Breast epithelium (tissue), 4 donors: Measurements from ENCODE around the gene MGAT5B. TPM values are rescaled to one million over a fixed set of nuclear protein-coding genes. Genes with fewer than 3 reads are reported as not detected.

Experiments
- DNase-seq, 2 donors: peaks; one replicate each; pipeline ENCODE4 v3.0.0-alpha.2; 2019; ENCODE audit warnings: low spot score in 2 of 2
- H3K27ac ChIP-seq, 2 donors: fragments of 200-600 bp; sonication (generic) in 1 of 2; one replicate each; pipeline ENCODE4 v1.5.1; 2016 to 2019; ENCODE audit warnings: mild to moderate bottlenecking in 1 of 2
- H3K27me3 ChIP-seq, 2 donors: fragments of 200-600 bp; sonication (generic) in 1 of 2; one replicate each; pipeline versions ENCODE4 v1.5.1 to v1.6.0; 2017 to 2019; ENCODE audit warnings: control low read depth in 1 of 2, mild to moderate bottlenecking in 1 of 2
- H3K36me3 ChIP-seq: fragments of 200-600 bp; one replicate; pipeline ENCODE4 v1.5.1; 2019
- H3K4me1 ChIP-seq, 2 donors: fragments of 200-600 bp; sonication (generic); one replicate each; pipeline ENCODE4 v1.5.1; 2016 to 2019; ENCODE audit warnings: control low read depth in 1 of 2
- H3K4me3 ChIP-seq, 3 donors: fragments of 200-600 bp; sonication (generic); 1 replicate in 2 of 3; 2 replicates in 1 of 3; pipeline ENCODE4 v1.5.1; 2016 to 2019; ENCODE audit warnings: mild to moderate bottlenecking in 3 of 3, moderate library complexity in 2 of 3
- H3K9me3 ChIP-seq, 2 donors: fragments of 200-600 bp; sonication (generic) in 1 of 2; one replicate each; pipeline ENCODE4 v1.5.1; 2016 to 2019; ENCODE audit warnings: control low read depth in 1 of 2
- CTCF ChIP-seq, 3 donors: fragments of 450-650 bp; IDR thresholded peaks; one replicate each; pipeline ENCODE4 v1.5.1; 2016 to 2017; ENCODE audit warnings: antibody characterized with exemption in 3 of 3, mild to moderate bottlenecking in 3 of 3, moderate library complexity in 3 of 3
- POLR2A ChIP-seq: fragments of 450-650 bp; IDR thresholded peaks from one replicate; pipeline ENCODE4 v1.6.1; 2016; ENCODE audit warnings: antibody characterized with exemption, mild to moderate bottlenecking, moderate library complexity
- POLR2AphosphoS5 ChIP-seq, 3 donors: sonication (generic); formaldehyde crosslinking; IDR thresholded peaks; one replicate each; pipeline ENCODE4 v1.6.1; 2017; ENCODE audit warnings: antibody characterized with exemption in 3 of 3
- intact Hi-C: fragments of 100-400 bp; cut with DNase I; formaldehyde crosslinking; loops from one replicate; pipeline ENCODE4 v1.15.1; 2023; ENCODE audit warnings: low total_unique reads
- total RNA-seq, 3 donors: library from RNA; depleted of rRNA; stranded (reverse); fragments of >200 nt; gene quantifications; one replicate each; pipeline ENCODE4 v1.1.0, GENCODE V29; 2016

The MGAT5B gene
- total RNA-seq, 3 donors from 2014 or later = 0.32 to 0.33 TPM; not detected in 1

- TF ChIP-seq POLR2AphosphoS5 (IDR thresholded peaks at IDR 0.05) = no peak
- no peak for TF ChIP-seq POLR2A
- no peak for TF ChIP-seq CTCF (IDR thresholded peaks at IDR 0.05)
- Histone ChIP-seq H3K4me3 (no peak overlapping the region), H3K36me3 (no peaks in the 10 kb centered on the region), H3K27me3 (no peaks in the 10 kb centered on the region), H3K4me1 (no peaks in the 10 kb centered on the region), H3K9me3 (peaks cover 3 to 9% of the 10 kb centered on the region in 2 donors), H3K27ac (no peak overlapping the region)
- intact Hi-C loops = loop anchor here (10.0 kb wide), 1 partner anchor 1661 kb away; no protein-coding TSS in a partner anchor
- no peak for DNase-seq
Measured at GRCh38 chr17:76893623-76894334, 25.6 kb downstream of the MGAT5B start.

- no peaks in the 10 kb centered on the region for H3K27me3 ChIP-seq
- no peak for TF ChIP-seq POLR2A
- no peak for TF ChIP-seq POLR2AphosphoS5 (IDR thresholded peaks at IDR 0.05)
- TF ChIP-seq CTCF (IDR thresholded peaks at IDR 0.05) = no peak
- no peaks in the 10 kb centered on the region for H3K4me1 ChIP-seq
- intact Hi-C loops = loop anchor here (10.0 kb wide), 1 partner anchor 1660 kb away; no protein-coding TSS in a partner anchor
- no peaks in the 10 kb centered on the region for H3K36me3 ChIP-seq
- DNase-seq = no peak
- no peak overlapping the region for H3K4me3 ChIP-seq
- H3K27ac ChIP-seq = no peak overlapping the region
- H3K9me3 ChIP-seq = peaks cover 3 to 9% of the 10 kb centered on the region in 2 donors
Measured at GRCh38 chr17:76894842-76895241, 26.6 kb downstream of the MGAT5B start.

GRCh38 chr17:76897023-76897422 lies 28.8 kb downstream of the MGAT5B start:
- intact Hi-C loops = loop anchor here (10.0 kb wide), 1 partner anchor 1658 kb away; no protein-coding TSS in a partner anchor
- Histone ChIP-seq H3K36me3 (no peaks in the 10 kb centered on the region), H3K27ac (no peak overlapping the region), H3K4me1 (no peaks in the 10 kb centered on the region), H3K27me3 (no peaks in the 10 kb centered on the region), H3K9me3 (peaks cover 3 to 9% of the 10 kb centered on the region in 2 donors), H3K4me3 (no peak overlapping the region)
- no peak for DNase-seq
- TF ChIP-seq CTCF (IDR thresholded peaks at IDR 0.05) = no peak
- TF ChIP-seq POLR2AphosphoS5 (IDR thresholded peaks at IDR 0.05) = no peak
- no peak for TF ChIP-seq POLR2A

- intact Hi-C loops = loop anchor here (10.0 kb wide), 1 partner anchor 1655 kb away; no protein-coding TSS in a partner anchor
- H3K36me3 ChIP-seq = no peaks in the 10 kb centered on the region
- peaks cover 3 to 9% of the 10 kb centered on the region in 2 donors for H3K9me3 ChIP-seq
- H3K27me3 ChIP-seq = no peaks in the 10 kb centered on the region
- H3K4me1 ChIP-seq = no peaks in the 10 kb centered on the region
- no peak overlapping the region for H3K27ac ChIP-seq
- no peak overlapping the region for H3K4me3 ChIP-seq
- DNase-seq = no peak
- TF ChIP-seq CTCF (IDR thresholded peaks at IDR 0.05) (no peak), POLR2A (no peak), POLR2AphosphoS5 (IDR thresholded peaks at IDR 0.05) (no peak)
Measured at GRCh38 chr17:76899414-76899813, 31.2 kb downstream of the MGAT5B start.

- no peaks in the 10 kb centered on the region for H3K9me3 ChIP-seq
- TF ChIP-seq POLR2A (no peak), CTCF (IDR thresholded peaks at IDR 0.05) (no peak), POLR2AphosphoS5 (IDR thresholded peaks at IDR 0.05) (no peak)
Measured at GRCh38 chr17:76900723-76901122, 32.5 kb downstream of the MGAT5B start.

More at GRCh38 chr17:76900723-76901122, 32.5 kb downstream of the MGAT5B start:
- intact Hi-C loops = no loop called here
- no peaks in the 10 kb centered on the region for H3K4me1 ChIP-seq
- no peak overlapping the region for H3K4me3 ChIP-seq
- no peaks in the 10 kb centered on the region for H3K27me3 ChIP-seq
- no peak overlapping the region for H3K27ac ChIP-seq
- H3K36me3 ChIP-seq = no peaks in the 10 kb centered on the region
- no peak for DNase-seq
